ENCODE data around the gene CSNK1E. TPM values are rescaled to one million over a fixed set of nuclear protein-coding genes. Genes with fewer than 3 reads are reported as not detected.

Gene CSNK1E
- total and polyA plus RNA-seq, 7 donors = 33.4 to 193 (median 50.1) TPM

DNA sequence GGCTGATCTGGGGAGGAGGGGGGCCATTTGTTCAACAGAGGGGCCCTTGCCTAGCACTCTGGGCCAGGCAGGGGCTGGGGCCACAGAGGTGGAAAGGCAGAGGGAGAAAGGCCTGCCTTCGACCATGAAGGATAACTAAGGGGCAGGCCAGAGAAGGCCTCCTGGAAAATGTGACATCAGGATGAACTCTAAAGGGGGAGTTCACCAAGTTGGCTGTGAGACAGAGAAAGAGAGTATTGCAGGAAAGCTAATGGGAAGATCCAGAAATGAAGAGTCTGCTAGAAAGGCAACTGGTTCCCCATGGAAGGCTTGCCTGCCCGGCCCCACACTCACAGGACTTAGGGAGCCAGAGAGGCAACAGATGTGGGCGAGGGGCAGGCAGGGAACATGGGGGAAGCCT lies 16.3 kb downstream of the CSNK1E start:
- 78 to 84% (median 79%) methylated on average over 3 of the region's 3 CpGs for WGBS, 3 donors
- no peak for DNase-seq
- Histone ChIP-seq H3K27ac (no peak overlapping the region), H3K9me3 (no peaks in the 10 kb centered on the region), H3K4me3 (no peak overlapping the region), H3K27me3 (ENCODE audit: insufficient read depth in 3 of 3, low read length in 2 of 3) (no peaks in the 10 kb centered on the region), H3K4me1 (peaks cover 26% of the 10 kb centered on the region), H3K36me3 (ENCODE audit: insufficient read depth in 1 of 2, low read depth in 1 of 2) (peaks cover 7 to 71% of the 10 kb centered on the region in 2 donors)
- TF ChIP-seq, protein P1, sequence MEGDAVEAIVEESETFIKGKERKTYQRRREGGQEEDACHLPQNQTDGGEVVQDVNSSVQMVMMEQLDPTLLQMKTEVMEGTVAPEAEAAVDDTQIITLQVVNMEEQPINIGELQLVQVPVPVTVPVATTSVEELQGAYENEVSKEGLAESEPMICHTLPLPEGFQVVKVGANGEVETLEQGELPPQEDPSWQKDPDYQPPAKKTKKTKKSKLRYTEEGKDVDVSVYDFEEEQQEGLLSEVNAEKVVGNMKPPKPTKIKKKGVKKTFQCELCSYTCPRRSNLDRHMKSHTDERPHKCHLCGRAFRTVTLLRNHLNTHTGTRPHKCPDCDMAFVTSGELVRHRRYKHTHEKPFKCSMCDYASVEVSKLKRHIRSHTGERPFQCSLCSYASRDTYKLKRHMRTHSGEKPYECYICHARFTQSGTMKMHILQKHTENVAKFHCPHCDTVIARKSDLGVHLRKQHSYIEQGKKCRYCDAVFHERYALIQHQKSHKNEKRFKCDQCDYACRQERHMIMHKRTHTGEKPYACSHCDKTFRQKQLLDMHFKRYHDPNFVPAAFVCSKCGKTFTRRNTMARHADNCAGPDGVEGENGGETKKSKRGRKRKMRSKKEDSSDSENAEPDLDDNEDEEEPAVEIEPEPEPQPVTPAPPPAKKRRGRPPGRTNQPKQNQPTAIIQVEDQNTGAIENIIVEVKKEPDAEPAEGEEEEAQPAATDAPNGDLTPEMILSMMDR (IDR thresholded peaks at IDR 0.05) = no peak
- ATAC-seq = no peak
- intact Hi-C loops (cut with DNase I) = no loop called here

DNA sequence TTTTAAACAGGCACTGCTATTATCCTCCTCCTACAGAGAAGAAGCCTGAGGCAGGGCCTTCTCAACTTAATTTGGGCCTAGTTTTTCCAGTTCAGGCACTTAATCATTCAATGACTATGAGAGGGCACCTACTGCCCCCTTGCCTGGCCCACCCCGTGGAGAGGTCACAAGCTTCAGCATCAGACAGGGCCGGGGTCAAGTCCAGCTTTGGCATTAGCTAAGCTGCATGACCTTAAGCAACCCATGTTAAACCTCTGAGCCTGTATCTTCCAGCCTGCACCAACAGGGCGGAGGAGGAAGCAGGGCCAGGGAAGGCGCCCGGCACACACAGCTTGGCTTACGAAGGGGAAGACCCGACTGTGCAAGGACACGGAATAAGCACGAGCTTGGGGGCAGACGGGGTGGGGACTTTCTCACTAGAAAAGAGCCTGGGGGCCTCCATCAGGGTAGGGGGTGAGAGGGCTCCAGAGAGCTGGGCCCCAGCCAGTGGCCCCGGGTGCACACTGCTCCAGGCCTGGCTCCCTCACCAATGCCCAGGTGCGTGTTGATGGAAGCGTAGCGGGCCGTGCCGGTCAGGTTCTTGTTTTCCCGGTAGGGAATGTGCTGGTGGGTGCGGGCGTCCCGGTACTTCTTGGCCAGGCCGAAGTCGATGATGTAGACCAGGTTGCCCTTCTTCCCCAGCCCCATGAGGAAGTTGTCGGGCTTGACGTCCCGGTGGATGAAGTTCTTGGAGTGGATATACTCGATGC lies 16.9 kb downstream of the CSNK1E start:
- peaks cover 20% of the 10 kb centered on the region for H3K4me1 ChIP-seq
- peaks cover 7 to 77% of the 10 kb centered on the region in 2 donors for H3K36me3 ChIP-seq (ENCODE audit: insufficient read depth in 1 of 2, low read depth in 1 of 2)
- intact Hi-C loops (cut with DNase I) = no loop called here
- H3K27ac ChIP-seq = no peak overlapping the region
- no peaks in the 10 kb centered on the region for H3K9me3 ChIP-seq
- no peaks in the 10 kb centered on the region for H3K27me3 ChIP-seq (ENCODE audit: insufficient read depth in 3 of 3, low read length in 2 of 3)
- ATAC-seq = no peak
- TF ChIP-seq, protein P1 (IDR thresholded peaks at IDR 0.05) = no peak
- WGBS, 3 donors = 80 to 87% (median 81%) methylated on average over 26 of the region's 26 CpGs
- no peak for DNase-seq
- H3K4me3 ChIP-seq = no peak overlapping the region

DNA sequence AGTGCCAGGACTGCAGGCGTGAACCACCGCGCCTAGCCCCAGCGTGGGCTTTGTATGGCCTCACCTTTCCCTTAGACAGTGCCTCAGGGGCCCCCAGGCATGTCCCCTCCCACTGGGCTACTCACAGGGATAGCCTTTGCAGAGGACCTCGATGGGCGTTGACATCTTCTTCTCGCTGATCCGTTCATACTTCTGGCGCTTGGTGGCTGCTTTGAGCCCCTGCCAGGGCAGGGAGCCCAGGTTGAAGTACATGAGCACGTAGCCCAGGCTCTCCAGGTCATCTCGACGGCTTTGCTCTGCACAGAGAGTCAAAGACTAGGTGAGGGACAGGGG lies 17.5 kb downstream of the CSNK1E start:
- no peaks in the 10 kb centered on the region for H3K9me3 ChIP-seq
- peaks cover 14% of the 10 kb centered on the region for H3K4me1 ChIP-seq
- peaks cover 7 to 82% of the 10 kb centered on the region in 2 donors for H3K36me3 ChIP-seq (ENCODE audit: insufficient read depth in 1 of 2, low read depth in 1 of 2)
- DNase-seq (no peak), ATAC-seq (no peak)
- intact Hi-C loops (cut with DNase I) = no loop called here
- no peak overlapping the region for H3K27ac ChIP-seq
- no peak overlapping the region for H3K4me3 ChIP-seq
- WGBS, 3 donors = 50 to 65% (median 50%) methylated on average over 12 of the region's 12 CpGs
- H3K27me3 ChIP-seq (ENCODE audit: insufficient read depth in 3 of 3, low read length in 2 of 3) = no peaks in the 10 kb centered on the region
- TF ChIP-seq, protein P1 (IDR thresholded peaks at IDR 0.05) = no peak

DNA sequence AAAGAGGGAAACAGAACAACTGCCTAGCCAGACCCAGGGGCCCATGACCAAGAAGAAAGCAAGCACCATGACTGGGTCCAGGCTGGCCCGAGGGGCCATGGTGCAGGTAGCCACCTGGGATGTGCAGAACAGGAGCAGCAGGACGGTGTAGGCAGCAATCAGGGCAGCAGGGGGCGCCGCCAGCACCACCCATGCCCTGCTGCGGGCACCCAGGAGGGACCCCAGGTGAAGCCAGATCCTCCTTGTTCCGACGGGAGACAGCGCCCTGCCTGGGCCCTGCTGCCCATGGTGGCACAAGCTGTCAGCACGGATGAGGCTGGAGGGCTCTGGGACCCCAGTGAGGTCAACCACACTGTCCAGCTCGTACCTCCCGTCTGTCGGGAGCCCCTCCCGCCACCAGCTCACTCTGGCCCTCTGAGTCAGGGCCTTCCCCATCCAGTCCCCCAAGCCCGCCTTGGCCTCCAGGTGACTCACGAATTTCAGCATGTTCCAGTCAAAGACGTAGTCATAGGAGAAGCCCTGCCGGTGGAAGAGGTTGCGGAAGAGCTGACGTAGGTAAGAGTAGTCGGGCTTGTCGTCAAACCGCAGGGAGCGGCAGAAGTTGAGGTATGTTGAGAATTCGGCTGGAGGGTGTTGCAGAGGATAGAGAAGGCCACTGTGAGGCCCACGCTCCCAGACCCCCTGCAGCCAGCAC lies 18.8 kb downstream of the CSNK1E start:
- ATAC-seq (peak in 2 of 4 donors; percentile 47 to 54), DNase-seq (peak in 1 of 2 donors; percentile 65)
- intact Hi-C loops (cut with DNase I) = no loop called here
- 89 to 93% (median 91%) methylated on average over 24 to 25 of the region's 25 CpGs for WGBS, 3 donors
- H3K27me3 ChIP-seq (ENCODE audit: insufficient read depth in 3 of 3, low read length in 2 of 3) = no peaks in the 10 kb centered on the region
- H3K9me3 ChIP-seq = no peaks in the 10 kb centered on the region
- H3K36me3 ChIP-seq (ENCODE audit: insufficient read depth in 1 of 2, low read depth in 1 of 2) = peaks cover 10 to 95% of the 10 kb centered on the region in 2 donors
- H3K4me1 ChIP-seq = peaks cover under 1% of the 10 kb centered on the region
- TF ChIP-seq, protein P1 (IDR thresholded peaks at IDR 0.05) = peak; percentile 31
- no peak overlapping the region for H3K4me3 ChIP-seq
- no peak overlapping the region for H3K27ac ChIP-seq

Measured in psoas muscle (tissue), 8 donors.